GM23338 (cell line): Measurements from ENCODE around the gene FGGY.

Experiments
- CREB1 ChIP-seq: fragments of 250-450 bp; sonication (Bioruptor Pico); IDR thresholded peaks from 2 replicates; pipeline ENCODE4 v1.5.0; 2020; ENCODE audit warnings: low read depth, mild to moderate bottlenecking, moderate library complexity
- EZH2 ChIP-seq: fragments of 200-600 bp; sonication (generic); IDR thresholded peaks from one replicate; pipeline ENCODE4 v1.8.0; 2017; ENCODE audit warnings: antibody characterized with exemption, mild to moderate bottlenecking, low read depth; ENCODE audit not compliant: unreplicated experiment
- EZH2phosphoT487 ChIP-seq: fragments of 200-600 bp; sonication (generic); IDR thresholded peaks from one replicate; pipeline ENCODE4 v1.8.1; 2018; ENCODE audit warnings: antibody characterized with exemption; ENCODE audit not compliant: unreplicated experiment
- JUNB ChIP-seq: IDR thresholded peaks from one replicate; pipeline ENCODE4 v1.6.1; 2016; ENCODE audit warnings: antibody characterized with exemption; ENCODE audit not compliant: unreplicated experiment
- NANOG ChIP-seq: IDR thresholded peaks from 2 replicates; pipeline ENCODE4 v1.6.1; 2016; ENCODE audit warnings: antibody characterized with exemption, borderline replicate concordance
- POLR2AphosphoS5 ChIP-seq: IDR thresholded peaks from 2 replicates; pipeline ENCODE4 v1.6.1; 2016; ENCODE audit warnings: antibody characterized with exemption, low read depth
- STAT1 ChIP-seq: IDR thresholded peaks from one replicate; pipeline ENCODE4 v1.6.1; 2016; ENCODE audit warnings: antibody characterized with exemption; ENCODE audit not compliant: unreplicated experiment
- ZNF114 ChIP-seq: fragments of 250-450 bp; sonication (Bioruptor Pico); IDR thresholded peaks from 2 replicates; pipeline ENCODE4 v1.5.0; 2020; ENCODE audit warnings: mild to moderate bottlenecking, moderate library complexity
- TF ChIP-seq, protein P1 (sequence below), 2 experiments: fragments of 200-600 bp in 1 of 2; sonication (generic) in 1 of 2; conservative IDR thresholded peaks; 2 replicates each; pipeline versions ENCODE4 v1.5.1 to v1.6.1; 2016 to 2017; ENCODE audit warnings: antibody characterized with exemption in 2 of 2, low read depth in 2 of 2, mild to moderate bottlenecking in 2 of 2, moderate library complexity in 1 of 2
- TF ChIP-seq, protein P2 (sequence below): IDR thresholded peaks from one replicate; pipeline ENCODE4 v1.6.1; 2018; ENCODE audit warnings: antibody characterized with exemption; ENCODE audit not compliant: unreplicated experiment
- TF ChIP-seq, protein P3 (sequence below): IDR thresholded peaks from 2 replicates; pipeline ENCODE4 v1.6.1; 2016; ENCODE audit warnings: antibody characterized with exemption

GRCh38 chr1:59709333-59709732 is 412.4 kb downstream of the FGGY start:
- TF ChIP-seq, protein P1, sequence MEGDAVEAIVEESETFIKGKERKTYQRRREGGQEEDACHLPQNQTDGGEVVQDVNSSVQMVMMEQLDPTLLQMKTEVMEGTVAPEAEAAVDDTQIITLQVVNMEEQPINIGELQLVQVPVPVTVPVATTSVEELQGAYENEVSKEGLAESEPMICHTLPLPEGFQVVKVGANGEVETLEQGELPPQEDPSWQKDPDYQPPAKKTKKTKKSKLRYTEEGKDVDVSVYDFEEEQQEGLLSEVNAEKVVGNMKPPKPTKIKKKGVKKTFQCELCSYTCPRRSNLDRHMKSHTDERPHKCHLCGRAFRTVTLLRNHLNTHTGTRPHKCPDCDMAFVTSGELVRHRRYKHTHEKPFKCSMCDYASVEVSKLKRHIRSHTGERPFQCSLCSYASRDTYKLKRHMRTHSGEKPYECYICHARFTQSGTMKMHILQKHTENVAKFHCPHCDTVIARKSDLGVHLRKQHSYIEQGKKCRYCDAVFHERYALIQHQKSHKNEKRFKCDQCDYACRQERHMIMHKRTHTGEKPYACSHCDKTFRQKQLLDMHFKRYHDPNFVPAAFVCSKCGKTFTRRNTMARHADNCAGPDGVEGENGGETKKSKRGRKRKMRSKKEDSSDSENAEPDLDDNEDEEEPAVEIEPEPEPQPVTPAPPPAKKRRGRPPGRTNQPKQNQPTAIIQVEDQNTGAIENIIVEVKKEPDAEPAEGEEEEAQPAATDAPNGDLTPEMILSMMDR (conservative IDR thresholded peaks at IDR 0.05; ENCODE audit: low read depth in 2 of 2), result no peak
- TF ChIP-seq, protein P2, sequence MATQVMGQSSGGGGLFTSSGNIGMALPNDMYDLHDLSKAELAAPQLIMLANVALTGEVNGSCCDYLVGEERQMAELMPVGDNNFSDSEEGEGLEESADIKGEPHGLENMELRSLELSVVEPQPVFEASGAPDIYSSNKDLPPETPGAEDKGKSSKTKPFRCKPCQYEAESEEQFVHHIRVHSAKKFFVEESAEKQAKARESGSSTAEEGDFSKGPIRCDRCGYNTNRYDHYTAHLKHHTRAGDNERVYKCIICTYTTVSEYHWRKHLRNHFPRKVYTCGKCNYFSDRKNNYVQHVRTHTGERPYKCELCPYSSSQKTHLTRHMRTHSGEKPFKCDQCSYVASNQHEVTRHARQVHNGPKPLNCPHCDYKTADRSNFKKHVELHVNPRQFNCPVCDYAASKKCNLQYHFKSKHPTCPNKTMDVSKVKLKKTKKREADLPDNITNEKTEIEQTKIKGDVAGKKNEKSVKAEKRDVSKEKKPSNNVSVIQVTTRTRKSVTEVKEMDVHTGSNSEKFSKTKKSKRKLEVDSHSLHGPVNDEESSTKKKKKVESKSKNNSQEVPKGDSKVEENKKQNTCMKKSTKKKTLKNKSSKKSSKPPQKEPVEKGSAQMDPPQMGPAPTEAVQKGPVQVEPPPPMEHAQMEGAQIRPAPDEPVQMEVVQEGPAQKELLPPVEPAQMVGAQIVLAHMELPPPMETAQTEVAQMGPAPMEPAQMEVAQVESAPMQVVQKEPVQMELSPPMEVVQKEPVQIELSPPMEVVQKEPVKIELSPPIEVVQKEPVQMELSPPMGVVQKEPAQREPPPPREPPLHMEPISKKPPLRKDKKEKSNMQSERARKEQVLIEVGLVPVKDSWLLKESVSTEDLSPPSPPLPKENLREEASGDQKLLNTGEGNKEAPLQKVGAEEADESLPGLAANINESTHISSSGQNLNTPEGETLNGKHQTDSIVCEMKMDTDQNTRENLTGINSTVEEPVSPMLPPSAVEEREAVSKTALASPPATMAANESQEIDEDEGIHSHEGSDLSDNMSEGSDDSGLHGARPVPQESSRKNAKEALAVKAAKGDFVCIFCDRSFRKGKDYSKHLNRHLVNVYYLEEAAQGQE, result no peak
- no peak for TF ChIP-seq EZH2
- TF ChIP-seq STAT1, result no peak
- TF ChIP-seq CREB1, result no peak
- TF ChIP-seq, protein P3, sequence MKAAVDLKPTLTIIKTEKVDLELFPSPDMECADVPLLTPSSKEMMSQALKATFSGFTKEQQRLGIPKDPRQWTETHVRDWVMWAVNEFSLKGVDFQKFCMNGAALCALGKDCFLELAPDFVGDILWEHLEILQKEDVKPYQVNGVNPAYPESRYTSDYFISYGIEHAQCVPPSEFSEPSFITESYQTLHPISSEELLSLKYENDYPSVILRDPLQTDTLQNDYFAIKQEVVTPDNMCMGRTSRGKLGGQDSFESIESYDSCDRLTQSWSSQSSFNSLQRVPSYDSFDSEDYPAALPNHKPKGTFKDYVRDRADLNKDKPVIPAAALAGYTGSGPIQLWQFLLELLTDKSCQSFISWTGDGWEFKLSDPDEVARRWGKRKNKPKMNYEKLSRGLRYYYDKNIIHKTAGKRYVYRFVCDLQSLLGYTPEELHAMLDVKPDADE, result no peak
- TF ChIP-seq POLR2AphosphoS5, result no peak
- no peak for TF ChIP-seq EZH2phosphoT487
- TF ChIP-seq NANOG, result no peak
- TF ChIP-seq ZNF114 (CRISPR knock-in tag), result no peak
- no peak for TF ChIP-seq JUNB
